Measurements from ENCODE around the gene GSTO2.

Gene GSTO2

DNA sequence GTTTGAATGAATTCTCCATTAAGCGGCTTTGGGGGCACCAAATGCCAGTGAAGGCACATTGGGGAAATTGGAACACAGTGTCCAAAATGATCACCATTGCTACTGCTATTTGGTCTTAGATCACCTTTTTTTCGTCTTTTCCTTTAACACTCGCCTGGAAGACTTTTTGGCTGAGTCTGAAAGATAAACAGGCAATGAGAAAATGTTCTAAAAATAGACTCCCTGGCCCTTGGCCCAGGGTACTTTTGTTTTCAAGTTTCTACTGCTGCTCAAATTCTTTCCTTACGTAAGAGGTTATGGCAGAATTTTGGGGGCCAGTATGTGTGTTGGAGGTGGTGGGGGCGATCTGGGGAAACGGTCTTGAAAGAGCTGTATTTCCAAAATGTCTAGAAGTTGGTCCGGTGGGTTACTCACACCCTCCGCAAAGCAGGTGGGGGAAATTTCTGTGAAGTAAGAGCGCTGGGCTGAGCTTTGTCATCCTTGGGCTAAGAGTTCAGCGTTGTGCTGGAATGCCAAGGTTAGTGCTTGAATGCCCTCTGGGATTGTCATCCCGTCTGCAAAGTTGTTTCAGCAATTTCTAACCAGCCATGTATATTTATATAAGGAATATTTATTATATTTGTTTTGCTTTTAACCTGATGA is 70.6 kb downstream of the GSTO2 start:
- DNase-seq (ENCODE audit: low read depth in 2 of 2), result no peak

GRCh38 chr10:104340111-104340526 is 71.1 kb downstream of the GSTO2 start:
- no peak for DNase-seq (ENCODE audit: low read depth in 2 of 2)

DNA sequence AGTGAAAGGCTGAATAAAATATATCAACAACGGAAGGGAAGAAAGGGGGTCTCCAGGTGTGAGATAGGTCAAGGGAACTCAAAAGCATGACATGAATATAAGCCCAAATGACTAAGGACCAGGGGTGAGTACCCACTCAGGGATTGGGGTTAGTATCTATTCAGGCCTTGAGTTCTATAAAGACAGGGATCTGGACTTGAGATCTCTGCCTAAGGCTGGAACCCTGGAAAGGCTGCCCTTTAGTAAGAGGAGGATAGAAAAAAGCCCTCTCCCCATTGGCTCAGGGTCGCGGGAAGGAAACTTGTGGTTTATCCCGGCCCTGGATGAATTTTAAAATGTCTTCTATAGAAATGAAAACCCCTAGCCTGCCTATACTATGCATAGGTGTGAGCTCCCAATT is 71.7 kb downstream of the GSTO2 start:
- DNase-seq (ENCODE audit: low read depth in 2 of 2), result no peak

GRCh38 chr10:104342941-104343411 is 74.0 kb downstream of the GSTO2 start:
- DNase-seq (ENCODE audit: low read depth in 2 of 2), result no peak

- no peak for DNase-seq (ENCODE audit: low read depth in 2 of 2)
These were observed 75.2 kb downstream of the GSTO2 start for GRCh38 chr10:104344219-104344618.

GRCh38 chr10:104345515-104345914 is 76.5 kb downstream of the GSTO2 start:
- no peak for DNase-seq (ENCODE audit: low read depth in 2 of 2)

GRCh38 chr10:104345941-104346340 is 77.0 kb downstream of the GSTO2 start:
- DNase-seq (ENCODE audit: low read depth in 2 of 2), result no peak

DNA sequence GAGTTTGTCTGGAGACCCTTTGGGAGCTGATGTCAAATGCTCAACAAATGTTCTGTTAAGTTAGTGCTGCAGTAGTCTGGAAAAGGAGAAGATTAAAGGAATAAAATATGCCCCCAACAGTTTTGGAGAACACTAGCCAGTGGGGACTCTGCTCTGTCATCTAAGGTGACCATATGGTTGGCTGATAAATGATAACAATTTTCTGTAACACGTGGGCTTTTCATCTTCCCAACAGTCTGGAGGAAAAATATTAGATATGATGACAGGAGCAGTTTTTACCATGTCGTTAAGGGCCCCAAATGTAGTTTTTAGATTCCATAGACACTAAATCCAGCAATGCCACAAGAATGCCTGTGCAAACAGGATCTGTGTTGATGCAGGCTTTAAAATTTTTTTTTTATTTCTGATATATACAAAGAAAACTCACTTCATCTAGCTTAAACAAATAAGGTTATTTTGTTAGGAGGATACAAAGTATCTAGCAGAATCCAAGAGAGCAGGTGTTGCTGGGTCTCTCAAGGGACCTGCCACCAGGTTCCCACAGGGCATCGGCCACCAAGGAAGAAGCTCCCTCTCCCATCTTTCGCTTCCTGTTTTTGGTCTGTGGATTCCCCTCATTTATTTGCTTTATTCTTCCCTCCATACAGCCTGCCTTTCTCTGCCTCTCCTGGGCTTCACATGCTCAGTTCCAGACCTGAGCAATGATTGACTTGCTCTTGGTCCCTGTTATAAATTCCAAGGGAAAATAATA is 78.5 kb downstream of the GSTO2 start:
- no peak for DNase-seq (ENCODE audit: low read depth in 2 of 2)

GRCh38 chr10:104348601-104349000 is 79.6 kb downstream of the GSTO2 start:
- no peak for DNase-seq (ENCODE audit: low read depth in 2 of 2)

- DNase-seq (ENCODE audit: low read depth in 2 of 2), result no peak
These were observed 80.7 kb downstream of the GSTO2 start for GRCh38 chr10:104349623-104350126.

DNA sequence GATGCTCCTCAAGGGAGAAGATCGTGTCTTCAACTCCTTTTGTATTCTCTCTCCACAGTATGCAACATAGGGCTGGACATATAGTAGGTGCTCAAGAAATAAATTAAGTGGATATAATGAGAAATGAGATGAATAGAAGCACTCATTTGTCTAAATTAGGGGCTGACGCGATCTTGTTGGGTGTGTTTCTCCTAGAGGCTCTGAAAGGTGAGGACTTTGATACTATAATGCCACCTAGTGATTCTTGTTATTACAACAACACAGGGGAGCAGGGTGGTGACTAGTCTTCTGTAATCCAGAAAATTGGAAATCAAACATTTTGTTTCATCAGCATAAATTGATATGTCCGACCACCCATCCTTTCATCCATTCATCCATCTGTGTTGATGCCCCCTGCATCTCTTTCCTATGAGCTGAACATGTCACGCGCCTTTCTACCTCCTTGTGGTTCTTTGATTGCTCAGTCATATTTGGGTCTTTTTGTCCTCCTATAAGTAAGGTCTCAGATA is 81.2 kb downstream of the GSTO2 start:
- DNase-seq (ENCODE audit: low read depth in 2 of 2), result no peak

DNA sequence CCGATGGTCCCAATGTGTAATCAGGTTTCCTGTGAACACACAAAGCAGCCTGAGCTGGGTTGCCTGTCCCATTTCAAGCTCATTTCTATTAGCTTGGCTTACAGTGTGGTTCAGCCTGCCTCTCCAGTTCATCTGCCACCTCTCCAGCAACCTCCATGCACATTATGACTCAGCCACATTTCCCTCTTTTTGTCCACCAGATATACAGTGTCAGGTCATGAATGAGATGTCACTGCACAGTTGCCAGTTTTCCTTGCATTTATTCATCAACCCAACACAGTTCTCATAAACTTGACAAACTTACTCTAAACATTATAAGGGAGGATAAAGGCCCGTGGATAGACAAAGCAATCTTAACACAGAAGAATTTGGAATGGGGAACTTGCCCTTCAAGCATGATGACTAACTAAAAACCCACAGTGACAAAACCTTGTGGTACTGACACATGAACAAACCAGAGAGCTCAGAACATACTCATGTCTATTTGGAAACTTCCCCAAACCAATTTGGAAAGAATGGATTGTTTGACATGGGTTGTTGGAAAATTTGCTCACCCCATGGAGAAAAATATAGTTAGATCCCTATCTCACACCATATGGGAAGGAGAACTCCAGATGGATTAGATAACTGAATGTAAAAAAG is 82.2 kb downstream of the GSTO2 start:
- no peak for DNase-seq (ENCODE audit: low read depth in 2 of 2)

GRCh38 chr10:104351919-104352318 is 82.9 kb downstream of the GSTO2 start:
- DNase-seq (ENCODE audit: low read depth in 2 of 2), result no peak

DNA sequence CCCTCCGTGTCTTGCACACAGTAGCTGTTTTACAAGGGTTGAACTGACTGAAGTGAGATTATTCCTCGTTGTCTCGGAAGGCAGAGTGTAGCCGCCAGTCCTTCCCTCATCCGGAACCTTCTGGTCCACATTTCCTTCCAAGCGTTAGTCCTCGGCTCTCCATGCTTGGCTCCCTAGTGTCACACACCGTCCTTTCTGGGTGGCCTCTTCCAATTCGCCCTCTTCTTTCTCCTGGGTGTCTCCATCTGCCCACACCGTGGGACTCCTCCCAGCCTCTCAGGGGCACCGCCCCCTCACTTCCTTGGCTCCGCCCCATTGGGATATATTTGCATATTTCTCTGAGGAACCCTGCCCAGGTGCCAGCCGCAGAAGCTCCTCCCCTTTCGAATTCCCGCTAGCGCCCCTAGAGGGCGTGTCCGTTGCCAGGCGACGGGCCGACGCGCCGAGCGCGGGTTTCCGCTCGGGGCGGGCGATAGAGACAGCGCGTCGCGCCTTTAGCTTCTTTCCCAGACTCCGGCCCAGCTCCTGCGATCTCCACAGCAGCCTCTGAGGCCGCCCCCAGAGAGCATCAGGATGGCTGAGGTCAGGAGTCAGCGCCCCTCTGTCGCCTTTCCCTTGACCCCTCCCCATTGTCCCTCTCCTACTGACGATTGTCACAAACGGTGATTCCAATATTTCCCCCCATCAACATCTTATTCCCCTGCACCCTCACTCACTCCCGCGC is 84.5 kb downstream of the GSTO2 start, which contains the start of gene CFAP58:
TSS of gene CFAP58 (plus strand) at position 509 of the 724 bp plus-strand sequence. CDS start at position 574, 65 bp downstream.
- DNase-seq (ENCODE audit: low read depth in 2 of 2), result peak; percentile 77 to 87

Measured in stimulated activated CD4-positive, alpha-beta T cell treated with anti-CD3 and anti-CD28 coated beads, Interleukin-15, amount 100 ng/mL, for 48 hours (primary cell).